Measurements from ENCODE around the gene HSPA4. TPM values are rescaled to one million over a fixed set of nuclear protein-coding genes. Genes with fewer than 3 reads are reported as not detected.
A peak's percentile ranks its signal among the peaks of the same experiment; 100 is the strongest.

The HSPA4 gene
- total and polyA plus RNA-seq, 5 experiments from 2014 or later, result 32.8 to 73.3 (median 40.4) TPM

- Mint-ChIP-seq H3K27me3 (no peaks in the 10 kb centered on the region), H3K9me3 (no peaks in the 10 kb centered on the region), H3K4me1 (peaks cover 15 to 29% (median 20%) of the 10 kb centered on the region in 4 donors), H3K36me3 (no peaks in the 10 kb centered on the region), H3K27ac (peak overlapping the region in 3 of 10 donors; percentile 25 to 60 (median 37)), H3K4me3 (no peak overlapping the region)
- ATAC-seq, result no peak
- POLR2A ChIA-PET, result no interaction called here
- DNase-seq, result no peak
Measured at GRCh38 chr5:133150909-133151544, 99.2 kb downstream of the HSPA4 start.

GRCh38 chr5:133154274-133155075, 102.7 kb downstream of the HSPA4 start:
- no peak for DNase-seq
- no peak for ATAC-seq
- H3K4me3 Mint-ChIP-seq, result no peak overlapping the region
- peaks cover 0 to 3% (median 0%) of the 10 kb centered on the region in 3 donors for H3K36me3 Mint-ChIP-seq
- H3K27ac Mint-ChIP-seq, result no peak overlapping the region
- peaks cover 0 to 5% (median 0%) of the 10 kb centered on the region in 9 donors for H3K9me3 Mint-ChIP-seq
- H3K27me3 Mint-ChIP-seq, result no peaks in the 10 kb centered on the region
- POLR2A ChIA-PET, result no interaction called here
- H3K4me1 Mint-ChIP-seq, result peaks cover 0 to under 1% (median under 1%) of the 10 kb centered on the region in 4 donors

- no peak for ATAC-seq
- no peaks in the 10 kb centered on the region for H3K27me3 Mint-ChIP-seq
- peaks cover 0 to 9% (median 0%) of the 10 kb centered on the region in 9 donors for H3K9me3 Mint-ChIP-seq
- no peak for DNase-seq
- H3K4me1 Mint-ChIP-seq, result peaks cover 0 to 8% (median 6%) of the 10 kb centered on the region in 4 donors
- H3K27ac Mint-ChIP-seq, result peak overlapping the region in 1 of 10 donors; percentile 32
- H3K4me3 Mint-ChIP-seq, result no peak overlapping the region
- H3K36me3 Mint-ChIP-seq, result peaks cover 0 to 3% (median 0%) of the 10 kb centered on the region in 3 donors
- POLR2A ChIA-PET, result no interaction called here
Measured at GRCh38 chr5:133155326-133155969, 103.6 kb downstream of the HSPA4 start.

Other genes with a start within 250 kb of the HSPA4 start
- not detected for gene SOWAHA, start 238.7 kb upstream of the HSPA4 start, total RNA-seq
- gene SOWAHA, start 238.7 kb upstream of the HSPA4 start, polyA plus RNA-seq, result not detected
- gene SHROOM1, start 221.4 kb upstream of the HSPA4 start, total RNA-seq, result not detected
- gene SHROOM1, start 221.4 kb upstream of the HSPA4 start, polyA plus RNA-seq, result not detected
- 1 to 10 TPM; 1.2 to 1.7 TPM for gene GDF9, start 185.5 kb upstream of the HSPA4 start, total RNA-seq
- under 1 TPM in 2 of 3 donors, not detected in 1; 0.30 to 0.45 TPM for gene GDF9, start 185.5 kb upstream of the HSPA4 start, polyA plus RNA-seq
- 100 to 1,000 TPM; 101 to 114 TPM for gene UQCRQ, start 185.4 kb upstream of the HSPA4 start, total RNA-seq
- 100 to 1,000 TPM; 594 to 702 (median 638) TPM for gene UQCRQ, start 185.4 kb upstream of the HSPA4 start, polyA plus RNA-seq
- gene LEAP2, start 178.3 kb upstream of the HSPA4 start, total RNA-seq, result 1 to 10 TPM; 4.7 to 6.8 TPM
- 1 to 10 TPM in 1 of 3 donors, under 1 TPM in 2; 0.64 to 2.1 (median 0.77) TPM for gene LEAP2, start 178.3 kb upstream of the HSPA4 start, polyA plus RNA-seq
- gene AFF4, start 88.4 kb upstream of the HSPA4 start, total RNA-seq, result 10 to 100 TPM; 70.3 to 74.4 TPM
- gene AFF4, start 88.4 kb upstream of the HSPA4 start, polyA plus RNA-seq, result 10 to 100 TPM; 16.5 to 20.9 (median 17.7) TPM
- 10 to 100 TPM; 17.8 to 22.4 TPM for gene ZCCHC10, start 25.5 kb upstream of the HSPA4 start, total RNA-seq
- 10 to 100 TPM; 28.7 to 36.9 (median 33.8) TPM for gene ZCCHC10, start 25.5 kb upstream of the HSPA4 start, polyA plus RNA-seq